IMR-90 (cell line): Measurements from ENCODE around the gene MS4A13. TPM values are rescaled to one million over a fixed set of nuclear protein-coding genes. Genes with fewer than 3 reads are reported as not detected.

Experiments
- ATAC-seq: fragments of 200-7000 bp; cut with Tn5 transposase; 2 replicates; pipeline ENCODE4 v1.9.1; 2020; ENCODE audit warnings: low read depth, mild to moderate bottlenecking, moderate library complexity
- BruUV-seq: library from RNA; stranded (reverse); fragments of 400-500 nt; replicated peaks from 2 replicates; lab custom pipeline; 2021; lab: Mats Ljungman, UMichigan
- CTCF ChIA-PET: fragments of 300-600 bp; formaldehyde crosslinking; extraction: SDS; loops from one replicate; lab custom pipeline; 2021; ENCODE audit warnings: antibody characterized with exemption; lab: Yijun Ruan, JAX
- POLR2A ChIA-PET: fragments of 300-600 bp; sonication (Branson Sonifier 250); formaldehyde crosslinking; loops from one replicate; lab custom pipeline; 2022; ENCODE audit warnings: antibody characterized with exemption; ENCODE audit not compliant: unreplicated experiment; lab: Charles Lee
- DNase-seq: peaks from one replicate; pipeline ENCODE4 v3.0.0; 2013
- H2AFZ ChIP-seq: replicated peaks from 2 replicates; pipeline ENCODE3; 2013; ENCODE audit warnings: low read length, mild to moderate bottlenecking; ENCODE audit not compliant: poor library complexity
- H2AK5ac ChIP-seq: 2 replicates; pipeline ENCODE4 v1.6.1; 2013; ENCODE audit warnings: low read depth, low read length, inconsistent platforms
- H2AK9ac ChIP-seq: replicated peaks from 2 replicates; pipeline ENCODE3; 2013; ENCODE audit warnings: mild to moderate bottlenecking, low read depth, low read length, moderate library complexity; ENCODE audit not compliant: poor library complexity
- H2BK120ac ChIP-seq: 2 replicates; pipeline ENCODE4 v1.6.1; 2013; ENCODE audit warnings: low read depth, low read length, inconsistent platforms
- H2BK15ac ChIP-seq: 3 replicates; pipeline ENCODE4 v1.6.1; 2013; ENCODE audit warnings: low read depth, low read length, inconsistent platforms
- H2BK20ac ChIP-seq: 2 replicates; pipeline ENCODE4 v1.6.1; 2013; ENCODE audit warnings: low read depth, mild to moderate bottlenecking, inconsistent platforms, low read length, moderate library complexity
- H2BK5ac ChIP-seq: 2 replicates; pipeline ENCODE4 v1.6.1; 2013; ENCODE audit warnings: mild to moderate bottlenecking, low read depth, low read length, inconsistent platforms; ENCODE audit not compliant: poor library complexity, severe bottlenecking
- H3K14ac ChIP-seq: replicated peaks from 2 replicates; pipeline ENCODE4 v1.6.1; 2013; ENCODE audit warnings: low read depth, low read length, inconsistent platforms
- H3K18ac ChIP-seq: 2 replicates; pipeline ENCODE4 v1.6.1; 2013; ENCODE audit warnings: low read depth, low read length, control low read depth
- H3K23ac ChIP-seq: 2 replicates; pipeline ENCODE4 v1.6.1; 2013; ENCODE audit warnings: low read depth, low read length, inconsistent platforms
- H3K27ac ChIP-seq: 2 replicates; pipeline ENCODE4 v1.5.1; 2013; ENCODE audit warnings: mild to moderate bottlenecking, control low read depth, low read length; ENCODE audit not compliant: insufficient read depth
- H3K27me3 ChIP-seq: 2 replicates; pipeline ENCODE4 v1.6.1; 2013; ENCODE audit warnings: low read length; ENCODE audit not compliant: control insufficient read depth, insufficient read depth
- H3K36me3 ChIP-seq: 2 replicates; pipeline ENCODE4 v1.6.1; 2013; ENCODE audit warnings: low read length, mixed read lengths; ENCODE audit not compliant: control insufficient read depth, insufficient read depth
- H3K4ac ChIP-seq: 2 replicates; pipeline ENCODE4 v1.6.1; 2013; ENCODE audit warnings: low read depth, low read length, inconsistent platforms
- H3K4me1 ChIP-seq: 2 replicates; pipeline ENCODE4 v1.6.1; 2013; ENCODE audit warnings: low read length, mixed read lengths; ENCODE audit not compliant: control insufficient read depth, insufficient read depth
- H3K4me2 ChIP-seq: 2 replicates; pipeline ENCODE4 v1.6.1; 2013; ENCODE audit warnings: low read depth, mild to moderate bottlenecking, control low read depth, low read length, moderate library complexity
- H3K4me3 ChIP-seq: 2 replicates; pipeline ENCODE4 v1.5.1; 2013; ENCODE audit warnings: low read depth, mild to moderate bottlenecking, control low read depth, low read length, moderate library complexity; ENCODE audit not compliant: insufficient read depth
- H3K56ac ChIP-seq: 2 replicates; pipeline ENCODE4 v1.6.1; 2013; ENCODE audit warnings: low read length, inconsistent platforms; ENCODE audit not compliant: insufficient read depth; ENCODE audit errors: extremely low read depth
- H3K79me1 ChIP-seq, 2 experiments: 2 replicates each; pipeline ENCODE4 v1.6.1; 2013; ENCODE audit warnings: low read length in 2 of 2, inconsistent platforms in 1 of 2, low read depth in 1 of 2
- H3K9ac ChIP-seq: 2 replicates; pipeline ENCODE4 v1.6.1; 2013; ENCODE audit warnings: low read depth, low read length, control low read depth
- H3K9me1 ChIP-seq: 2 replicates; pipeline ENCODE4 v1.6.1; 2013; ENCODE audit warnings: low read length, inconsistent platforms; ENCODE audit not compliant: insufficient read depth
- H3K9me3 ChIP-seq: 2 replicates; pipeline ENCODE4 v1.6.1; 2013; ENCODE audit warnings: low read length; ENCODE audit not compliant: control insufficient read depth, insufficient read depth
- H4K20me1 ChIP-seq: 2 replicates; pipeline ENCODE4 v1.6.1; 2013; ENCODE audit warnings: low read length, inconsistent platforms; ENCODE audit not compliant: insufficient read depth
- H4K5ac ChIP-seq: 2 replicates; pipeline ENCODE4 v1.6.1; 2013; ENCODE audit warnings: mild to moderate bottlenecking, low read depth, low read length, control low read depth
- H4K8ac ChIP-seq, 2 experiments: 2 replicates each; pipeline ENCODE4 v1.6.1; 2013; ENCODE audit warnings: low read depth in 2 of 2, low read length in 2 of 2, control low read depth in 1 of 2, inconsistent platforms in 1 of 2
- H4K91ac ChIP-seq: 2 replicates; pipeline ENCODE4 v1.6.1; 2013; ENCODE audit warnings: low read depth, low read length, inconsistent platforms; ENCODE audit not compliant: insufficient read depth
- BHLHE40 ChIP-seq: fragments of 150-350 bp; IDR thresholded peaks from 2 replicates; pipeline ENCODE4 v1.6.1; 2016; ENCODE audit warnings: mild to moderate bottlenecking, low read depth, low read length
- CEBPB ChIP-seq: IDR thresholded peaks from 2 replicates; pipeline ENCODE4 v1.6.1; 2012; ENCODE audit warnings: low read depth, low read length, improper control_type of control experiment
- CHD1 ChIP-seq: IDR thresholded peaks from 2 replicates; pipeline ENCODE4 v1.6.1; 2012; ENCODE audit warnings: low read depth, low read length, improper control_type of control experiment
- FOS ChIP-seq: fragments of 150-350 bp; IDR thresholded peaks from 2 replicates; pipeline ENCODE4 v1.6.1; 2016; ENCODE audit warnings: low read depth, low read length
- MAFK ChIP-seq: IDR thresholded peaks from 2 replicates; pipeline ENCODE4 v1.6.1; 2012; ENCODE audit warnings: low read depth, low read length, improper control_type of control experiment
- MAZ ChIP-seq: IDR thresholded peaks from 2 replicates; pipeline ENCODE4 v1.6.1; 2012; ENCODE audit warnings: low read depth, mild to moderate bottlenecking, low read length, improper control_type of control experiment, moderate library complexity, borderline replicate concordance
- NFE2L2 ChIP-seq: fragments of 150-350 bp; IDR thresholded peaks from 2 replicates; pipeline ENCODE4 v1.6.1; 2016; ENCODE audit warnings: low read depth, mild to moderate bottlenecking, low read length
- POLR2A ChIP-seq: IDR thresholded peaks from 2 replicates; pipeline ENCODE4 v1.6.1; 2012; ENCODE audit warnings: mild to moderate bottlenecking, low read depth, low read length
- RCOR1 ChIP-seq: IDR thresholded peaks from 2 replicates; pipeline ENCODE4 v1.6.1; 2012; ENCODE audit warnings: mild to moderate bottlenecking, low read length, improper control_type of control experiment; ENCODE audit not compliant: insufficient replicate concordance
- RFX5 ChIP-seq: IDR thresholded peaks from 2 replicates; pipeline ENCODE4 v1.8.0; 2012; ENCODE audit warnings: low read depth, mild to moderate bottlenecking, low read length, moderate library complexity
- SMC3 ChIP-seq: fragments of 150-350 bp; IDR thresholded peaks from 2 replicates; pipeline ENCODE4 v1.6.1; 2016; ENCODE audit warnings: low read depth, mild to moderate bottlenecking, antibody characterized with exemption, low read length, moderate library complexity
- WGBS, 2 experiments: methylation state at CpG; one replicate each; pipeline versions ENCODE4 v1.1.5 to v1.1.7; 2013; ENCODE audit warnings: missing lambda C conversion rate in 2 of 2; ENCODE audit not compliant: insufficient read length in 1 of 2; ENCODE audit errors: extremely low coverage in 2 of 2; 5-methylcytosine and 5-hydroxymethylcytosine counted together
- dilution Hi-C: fragments of 300-500 bp; cut with HindIII; formaldehyde crosslinking; loops from one replicate; pipeline ENCODE4 v1.14.3; 2018; ENCODE audit warnings: low sequenced_read_pairs; ENCODE audit not compliant: unreplicated experiment
- in situ Hi-C: fragments of 300-500 bp; cut with MboI; formaldehyde crosslinking; loops from 3 replicates; pipeline ENCODE4 v1.14.3; 2019; ENCODE audit warnings: low sequenced_read_pairs, inconsistent platforms, mixed read lengths
- intact Hi-C: fragments of 100-400 bp; cut with micrococcal nuclease; formaldehyde crosslinking; loops from 2 replicates; pipeline ENCODE4 v1.10.0; 2022
- polyA plus RNA-seq, 3 experiments: library from polyadenylated mRNA; depleted of rRNA; stranded (reverse); fragments of >200 nt; gene quantifications; 2 replicates each; pipeline ENCODE4 v1.2.3, GENCODE V29; 2012; ENCODE audit warnings: low replicate concordance in 1 of 3
- total RNA-seq: library from RNA; depleted of rRNA; stranded (reverse); fragments of >200 nt; gene quantifications from 2 replicates; pipeline ENCODE4 v1.2.3, GENCODE V29; 2012
- TF ChIP-seq, protein P1 (sequence below): fragments of 150-350 bp; IDR thresholded peaks from 2 replicates; pipeline ENCODE4 v1.6.1; 2016; ENCODE audit warnings: low read depth, mild to moderate bottlenecking, low read length, moderate library complexity, borderline replicate concordance
- TF ChIP-seq, protein P2 (sequence below): fragments of 150-350 bp; IDR thresholded peaks from 2 replicates; pipeline ENCODE4 v1.6.1; 2017; ENCODE audit warnings: mild to moderate bottlenecking, antibody characterized with exemption, low read length, low read depth

MS4A13 gene
- total and polyA plus RNA-seq, 2 of the 4 experiments (the other 2 are of a cell fraction), result not detected

DNA sequence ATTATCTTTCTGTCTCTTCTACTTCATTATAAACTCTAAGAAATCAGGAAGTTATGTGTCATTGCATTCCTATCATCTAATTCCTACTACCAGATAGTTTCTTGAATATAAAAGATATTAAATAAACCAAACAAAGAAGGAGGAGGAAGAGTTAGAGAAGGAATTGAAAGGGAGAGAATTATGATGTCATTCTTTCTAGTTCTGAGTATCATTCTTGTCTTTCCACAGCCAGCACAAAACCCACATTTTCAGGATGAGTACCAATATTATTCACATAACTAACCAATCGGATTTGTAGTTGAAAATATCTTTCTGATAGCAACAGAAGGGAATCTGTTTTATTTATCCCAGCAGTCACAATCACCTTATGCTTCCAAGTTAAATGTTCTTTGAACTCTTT, 13.3 kb downstream of the MS4A13 start:
- ATAC-seq (no peak), DNase-seq (no peak)
- no CpG with 5 or more reads among the region's 1 CpG for WGBS, 2 experiments
- Histone ChIP-seq H3K4me3 (no peak overlapping the region), H4K91ac (no peak overlapping the region), H2BK5ac (no peak overlapping the region), H3K18ac (no peak overlapping the region), H3K27ac (no peak overlapping the region), H4K5ac (no peak overlapping the region), H2AK9ac (no peak overlapping the region), H3K27me3 (no peaks in the 10 kb centered on the region), H2BK120ac (no peak overlapping the region), H3K14ac (no peak overlapping the region), H3K9ac (no peak overlapping the region), H3K36me3 (no peaks in the 10 kb centered on the region), H2AK5ac (no peak overlapping the region), H2BK15ac (no peak overlapping the region), H4K20me1 (no peaks in the 10 kb centered on the region), H3K4me1 (no peaks in the 10 kb centered on the region), H3K4ac (no peak overlapping the region), H3K4me2 (no peak overlapping the region), H2BK20ac (no peak overlapping the region), H3K9me1 (no peaks in the 10 kb centered on the region), H3K79me1 (no peaks in the 10 kb centered on the region), H2AFZ (no peak overlapping the region), H4K8ac (no peak overlapping the region), H3K56ac (no peak overlapping the region), H3K9me3 (no peaks in the 10 kb centered on the region), H3K23ac (no peak overlapping the region)
- CTCF ChIA-PET, result no interaction called here
- intact Hi-C loops (no loop called here), dilution Hi-C loops (no loop called here), in situ Hi-C loops (no loop called here)
- no TSS peak for BruUV-seq
- no peak for TF ChIP-seq CEBPB
- TF ChIP-seq POLR2A, result no peak
- TF ChIP-seq NFE2L2, result no peak
- TF ChIP-seq MAZ, result no peak
- TF ChIP-seq RCOR1, result no peak
- no peak for TF ChIP-seq FOS
- TF ChIP-seq RFX5, result no peak
- no peak for TF ChIP-seq BHLHE40
- TF ChIP-seq, protein P1, sequence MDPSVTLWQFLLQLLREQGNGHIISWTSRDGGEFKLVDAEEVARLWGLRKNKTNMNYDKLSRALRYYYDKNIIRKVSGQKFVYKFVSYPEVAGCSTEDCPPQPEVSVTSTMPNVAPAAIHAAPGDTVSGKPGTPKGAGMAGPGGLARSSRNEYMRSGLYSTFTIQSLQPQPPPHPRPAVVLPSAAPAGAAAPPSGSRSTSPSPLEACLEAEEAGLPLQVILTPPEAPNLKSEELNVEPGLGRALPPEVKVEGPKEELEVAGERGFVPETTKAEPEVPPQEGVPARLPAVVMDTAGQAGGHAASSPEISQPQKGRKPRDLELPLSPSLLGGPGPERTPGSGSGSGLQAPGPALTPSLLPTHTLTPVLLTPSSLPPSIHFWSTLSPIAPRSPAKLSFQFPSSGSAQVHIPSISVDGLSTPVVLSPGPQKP, result no peak
- TF ChIP-seq CHD1, result no peak
- TF ChIP-seq MAFK, result no peak
- TF ChIP-seq, protein P2, sequence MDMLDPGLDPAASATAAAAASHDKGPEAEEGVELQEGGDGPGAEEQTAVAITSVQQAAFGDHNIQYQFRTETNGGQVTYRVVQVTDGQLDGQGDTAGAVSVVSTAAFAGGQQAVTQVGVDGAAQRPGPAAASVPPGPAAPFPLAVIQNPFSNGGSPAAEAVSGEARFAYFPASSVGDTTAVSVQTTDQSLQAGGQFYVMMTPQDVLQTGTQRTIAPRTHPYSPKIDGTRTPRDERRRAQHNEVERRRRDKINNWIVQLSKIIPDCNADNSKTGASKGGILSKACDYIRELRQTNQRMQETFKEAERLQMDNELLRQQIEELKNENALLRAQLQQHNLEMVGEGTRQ, result no peak
- TF ChIP-seq SMC3, result no peak
- POLR2A ChIA-PET, result no interaction called here
